Right lobe of liver (tissue), 6 donors: Measurements from ENCODE around the gene CEP20. TPM values are rescaled to one million over a fixed set of nuclear protein-coding genes. Genes with fewer than 3 reads are reported as not detected.

Experiments
- ATAC-seq, 4 donors: fragments of 200-7000 bp; cut with Tn5 transposase; one replicate each; pipeline ENCODE4 v1.9.1; 2020; ENCODE audit warnings: mild to moderate bottlenecking in 4 of 4, moderate library complexity in 4 of 4
- DNase-seq, 3 donors: peaks; one replicate each; pipeline ENCODE4 v3.0.0-alpha.2; 2020
- H3K27ac ChIP-seq, 3 donors: fragments of 200-600 bp; one replicate each; pipeline ENCODE4 v1.8.0; 2022
- H3K27me3 ChIP-seq, 2 donors: fragments of 200-600 bp; one replicate each; pipeline ENCODE4 v1.8.0; 2022
- H3K36me3 ChIP-seq, 4 donors: fragments of 200-600 bp; sonication (generic) in 1 of 4; one replicate each; pipeline versions ENCODE4 v1.5.1 to v1.8.0; 2017 to 2022; ENCODE audit warnings: control low read depth in 1 of 4
- H3K4me1 ChIP-seq, 4 donors: fragments of 200-600 bp; sonication (generic) in 1 of 4; one replicate each; pipeline versions ENCODE4 v1.5.1 to v1.8.0; 2017 to 2022; ENCODE audit warnings: control low read depth in 1 of 4
- H3K4me3 ChIP-seq, 3 donors: fragments of 200-600 bp; one replicate each; pipeline ENCODE4 v1.8.0; 2022
- H3K9me3 ChIP-seq, 4 donors: fragments of 200-600 bp; sonication (generic) in 1 of 4; one replicate each; pipeline versions ENCODE4 v1.5.1 to v1.8.0; 2017 to 2022; ENCODE audit warnings: control low read depth in 1 of 4
- CTCF ChIP-seq, 4 donors: fragments of 200-600 bp in 3 of 4; fragments of 450-650 bp in 1 of 4; IDR thresholded peaks; one replicate each; pipeline versions ENCODE4 v1.5.1 to v1.8.0; 2016 to 2022; ENCODE audit warnings: antibody characterized with exemption in 4 of 4, mild to moderate bottlenecking in 2 of 4
- POLR2A ChIP-seq: fragments of 450-650 bp; IDR thresholded peaks from one replicate; pipeline ENCODE4 v1.6.1; 2017; ENCODE audit warnings: antibody characterized with exemption, mild to moderate bottlenecking
- WGBS: methylation state at CpG from one replicate; pipeline ENCODE4 v1.1.6; 2018; ENCODE audit warnings: low coverage, low lambda C conversion rate; ENCODE audit not compliant: insufficient coverage; ENCODE audit errors: missing lambda C conversion rate; 5-methylcytosine and 5-hydroxymethylcytosine counted together
- intact Hi-C, 2 donors: fragments of 100-400 bp; cut with DNase I; formaldehyde crosslinking; loops; one replicate each; pipeline versions ENCODE4 v1.11.2 to v1.14.1; 2022
- small RNA-seq, 2 experiments: library from RNA; depleted of rRNA; stranded (forward); fragments of <200 nt; gene quantifications; one replicate each; pipeline ENCODE3, GENCODE V24; 2016
- total RNA-seq, 6 experiments: library from RNA; depleted of rRNA in 2 of 6; stranded (reverse); fragments of >200 nt in 2 of 6; fragmentation: NEBNext Ultra II Directional in 3 of 6; extraction: Animal tissue kit (Norgen Biotek cat#: 25700) in 3 of 6; gene quantifications; one replicate each; pipeline versions ENCODE4 v1.1.0 to v1.2.4, GENCODE V29; 2016 to 2023
- donor health status: DM: no; HTN: yes; CAD: no.
- donor health status: DM: no; HTN: no; CAD: no.
- donor health status: DM: no; HTN: no; CAD: no.
- donor health status: DM: no; HTN: yes; CAD: no.
- donor health status: DM: no; HTN: yes; CAD: no.

Gene CEP20
- total RNA-seq, 6 experiments from 2014 or later, result 13.3 to 28.3 (median 18.3) TPM

- Histone ChIP-seq H3K4me1 (no peaks in the 10 kb centered on the region), H3K9me3 (peaks cover 0 to 6% (median 0%) of the 10 kb centered on the region in 4 donors), H3K27ac (no peak overlapping the region), H3K4me3 (no peak overlapping the region), H3K27me3 (no peaks in the 10 kb centered on the region), H3K36me3 (no peaks in the 10 kb centered on the region)
- no peak for DNase-seq
- 78% methylated on average over 7 of the region's 7 CpGs for WGBS
- no peak for ATAC-seq
- intact Hi-C loops, result no loop called here
- TF ChIP-seq POLR2A, result no peak
- no peak for TF ChIP-seq CTCF (IDR thresholded peaks at IDR 0.05)
These were observed 67.6 kb downstream of the CEP20 start for GRCh38 chr16:15820837-15821236.

GRCh38 chr16:15819046-15819445 lies 69.4 kb downstream of the CEP20 start:
- TF ChIP-seq CTCF (IDR thresholded peaks at IDR 0.05) (no peak), POLR2A (no peak)
- Histone ChIP-seq H3K36me3 (no peaks in the 10 kb centered on the region), H3K27ac (no peak overlapping the region), H3K4me3 (no peak overlapping the region), H3K4me1 (no peaks in the 10 kb centered on the region), H3K27me3 (no peaks in the 10 kb centered on the region), H3K9me3 (peaks cover 0 to 8% (median 0%) of the 10 kb centered on the region in 4 donors)
- intact Hi-C loops, result loop anchor here in 1 of 2 donors (5.0 kb wide), 1 partner anchor 57 kb away; no protein-coding TSS in a partner anchor
- DNase-seq, result no peak
- 67% methylated on average over 2 of the region's 2 CpGs for WGBS
- no peak for ATAC-seq

GRCh38 chr16:15817446-15817845 lies 71.0 kb downstream of the CEP20 start:
- no peak for DNase-seq
- H3K27me3 ChIP-seq, result no peaks in the 10 kb centered on the region
- intact Hi-C loops, result loop anchor here in 1 of 2 donors (5.0 kb wide), 1 partner anchor 55 kb away; no protein-coding TSS in a partner anchor
- peaks cover 0 to 8% (median 0%) of the 10 kb centered on the region in 4 donors for H3K9me3 ChIP-seq
- H3K27ac ChIP-seq, result no peak overlapping the region
- no peak overlapping the region for H3K4me3 ChIP-seq
- 52% methylated on average over 2 of the region's 2 CpGs for WGBS
- no peak for TF ChIP-seq CTCF (IDR thresholded peaks at IDR 0.05)
- no peak for TF ChIP-seq POLR2A
- no peaks in the 10 kb centered on the region for H3K4me1 ChIP-seq
- H3K36me3 ChIP-seq, result no peaks in the 10 kb centered on the region
- no peak for ATAC-seq

DNA sequence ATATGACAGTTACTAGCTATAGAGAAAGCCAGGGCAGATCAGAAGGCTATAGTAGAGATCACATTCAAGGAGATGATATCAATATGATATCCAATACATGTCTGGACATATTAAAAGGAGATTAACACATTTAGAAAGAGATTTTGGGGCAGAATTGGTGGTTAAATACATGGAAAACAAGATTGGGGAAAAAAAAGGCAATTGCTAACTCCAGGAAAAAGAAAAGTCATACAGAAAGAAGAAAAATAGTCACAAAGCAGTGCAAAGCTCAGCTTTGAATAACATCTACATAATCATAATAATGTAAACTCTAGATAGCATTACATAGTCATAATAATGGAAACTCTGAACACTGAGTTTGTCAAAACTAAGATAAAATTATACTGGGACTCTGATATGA lies 72.2 kb downstream of the CEP20 start:
- Histone ChIP-seq H3K9me3 (peaks cover 0 to 8% (median 0%) of the 10 kb centered on the region in 4 donors), H3K36me3 (no peaks in the 10 kb centered on the region), H3K27me3 (no peaks in the 10 kb centered on the region), H3K4me1 (no peaks in the 10 kb centered on the region), H3K27ac (no peak overlapping the region), H3K4me3 (no peak overlapping the region)
- intact Hi-C loops, result loop anchor here in 1 of 2 donors (5.0 kb wide), 1 partner anchor 54 kb away; no protein-coding TSS in a partner anchor
- TF ChIP-seq CTCF (IDR thresholded peaks at IDR 0.05) (no peak), POLR2A (no peak)
- no peak for DNase-seq
- ATAC-seq, result no peak

Small RNAs within 50 kb of the gene (small RNA-seq; reads per million reads assigned to genes)
- 0 reads per million in 2 experiments for gene RNU6-213P

Other genes starting within 250 kb of the CEP20 start
- 10 to 100 TPM; 17.2 to 44.2 (median 31.2) TPM for gene MARF1, start 245.4 kb downstream of the CEP20 start, total RNA-seq
- 10 to 100 TPM in 1 of 6 experiments, 1 to 10 TPM in 5; 3.6 to 10.2 (median 6.9) TPM for gene NDE1, start 238.4 kb downstream of the CEP20 start, total RNA-seq
- 1 to 10 TPM; 1.5 to 3.9 (median 2.7) TPM for gene MYH11, start 31.6 kb downstream of the CEP20 start, total RNA-seq
- gene ABCC1, start 61.0 kb upstream of the CEP20 start, total RNA-seq, result 1 to 10 TPM; 1.9 to 6.7 (median 4.1) TPM